Smooth muscle cell of the brain vasculature (primary cell): Measurements from ENCODE around the gene DGCR2.

Source experiments
- DNase-seq: peaks from one replicate; pipeline ENCODE4 v3.0.0-alpha.2; 2012; ENCODE audit warnings: low read depth, low spot score

DGCR2 gene

DNA sequence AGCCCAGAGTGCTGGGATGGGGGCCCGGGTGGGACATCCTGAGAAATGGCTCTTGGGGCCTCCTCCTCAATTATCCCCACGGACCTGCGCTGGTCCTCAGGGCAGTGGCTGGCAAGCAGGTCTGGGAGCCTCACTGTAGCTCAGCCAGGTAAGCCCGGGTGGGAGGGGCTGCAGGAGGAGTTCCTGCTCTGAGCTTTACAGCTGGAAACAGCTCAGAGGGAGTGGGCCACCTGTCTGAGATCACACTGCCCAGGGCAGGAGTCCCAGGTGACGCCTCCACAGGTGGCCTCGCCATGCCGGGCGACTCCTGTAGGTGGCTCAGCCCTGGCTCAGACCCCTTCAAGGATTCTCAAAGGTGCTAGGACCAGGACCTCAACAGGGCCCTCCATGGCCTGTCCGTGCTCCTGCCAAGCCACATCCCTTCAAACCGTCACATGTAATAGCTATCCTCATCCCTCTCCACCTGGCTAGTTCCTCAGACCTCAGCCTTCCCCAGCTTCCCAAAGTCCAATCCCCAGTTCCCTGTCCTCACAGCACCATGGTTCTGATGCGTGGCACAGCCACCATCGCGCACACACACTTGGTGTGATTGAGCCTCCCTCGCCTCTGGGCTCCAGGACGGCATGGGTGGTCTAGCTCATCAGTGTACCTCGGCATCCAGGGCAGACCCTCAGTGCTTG, 5.3 kb upstream of the DGCR2 start:
- DNase-seq: no peak

DNA sequence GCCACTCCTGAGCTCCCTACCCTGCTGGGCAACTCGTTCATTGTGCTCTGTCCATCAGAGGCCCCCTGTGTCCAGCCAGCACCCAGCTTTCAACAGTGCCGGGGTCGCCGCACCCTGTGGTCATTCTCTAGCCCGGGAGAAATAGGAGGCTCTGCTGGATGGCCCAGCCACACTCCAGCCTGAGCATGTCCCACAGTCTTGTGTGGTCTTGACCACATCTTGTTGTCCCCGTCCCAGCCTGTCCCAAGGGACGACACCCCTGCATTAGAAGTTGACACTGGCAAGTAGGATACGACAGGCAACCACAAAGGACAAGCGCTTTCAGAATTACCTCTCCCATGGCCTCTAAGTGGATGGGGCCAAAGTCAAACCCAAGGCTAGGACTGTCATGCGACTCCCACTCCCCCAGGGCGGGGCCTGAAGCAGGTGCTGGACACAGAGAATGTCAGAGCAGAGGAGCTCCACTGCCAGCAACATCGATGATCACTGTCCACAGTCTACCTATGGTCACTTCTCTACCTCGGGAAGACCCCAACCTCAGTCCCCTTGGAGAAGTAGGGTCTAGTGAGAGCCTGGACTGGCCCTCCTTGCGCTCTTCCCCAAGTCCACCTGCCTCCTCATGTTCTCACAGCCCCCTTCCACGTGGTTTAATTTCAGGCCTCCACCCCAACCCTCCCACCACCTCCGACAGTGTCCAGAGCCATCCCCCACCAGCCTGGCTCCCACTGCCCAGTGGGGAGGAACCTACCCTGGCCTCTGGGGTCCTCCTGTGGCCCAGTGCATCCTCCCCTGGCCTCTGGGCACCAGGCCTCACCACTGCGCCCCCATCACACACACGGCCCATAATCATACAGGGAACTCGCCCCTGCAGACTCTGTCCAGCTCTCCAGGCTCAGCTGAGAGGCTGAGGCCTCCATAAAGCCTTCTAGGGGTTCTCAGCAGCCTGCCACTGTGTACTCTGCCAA, 4.4 kb upstream of the DGCR2 start:
- no peak for DNase-seq

- no peak for DNase-seq
These were observed 3.5 kb upstream of the DGCR2 start for GRCh38 chr22:19125474-19126308.

GRCh38 chr22:19125011-19125410, 2.8 kb upstream of the DGCR2 start:
- DNase-seq: no peak

GRCh38 chr22:19124377-19124776, 2.2 kb upstream of the DGCR2 start:
- no peak for DNase-seq

DNA sequence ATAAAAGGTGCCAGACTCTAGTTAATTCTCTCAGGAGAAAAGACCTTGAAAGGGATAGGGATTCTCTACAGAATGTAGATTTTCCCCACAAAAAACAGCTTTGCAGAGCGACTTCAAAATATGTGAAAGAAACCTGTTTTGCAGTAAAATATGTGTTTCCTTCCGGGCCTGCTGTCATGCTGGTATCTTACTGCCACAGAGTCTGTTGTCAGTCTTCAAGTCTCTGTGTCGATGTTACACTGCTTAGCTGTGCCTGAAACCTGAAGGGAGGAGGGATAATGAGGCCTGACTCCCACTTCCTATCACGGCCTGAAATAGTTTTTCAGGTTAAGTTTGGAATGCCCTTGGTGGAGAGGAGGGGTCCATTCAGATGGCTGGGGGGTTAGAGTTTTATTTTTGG, 1.7 kb upstream of the DGCR2 start:
- no peak for DNase-seq

DNA sequence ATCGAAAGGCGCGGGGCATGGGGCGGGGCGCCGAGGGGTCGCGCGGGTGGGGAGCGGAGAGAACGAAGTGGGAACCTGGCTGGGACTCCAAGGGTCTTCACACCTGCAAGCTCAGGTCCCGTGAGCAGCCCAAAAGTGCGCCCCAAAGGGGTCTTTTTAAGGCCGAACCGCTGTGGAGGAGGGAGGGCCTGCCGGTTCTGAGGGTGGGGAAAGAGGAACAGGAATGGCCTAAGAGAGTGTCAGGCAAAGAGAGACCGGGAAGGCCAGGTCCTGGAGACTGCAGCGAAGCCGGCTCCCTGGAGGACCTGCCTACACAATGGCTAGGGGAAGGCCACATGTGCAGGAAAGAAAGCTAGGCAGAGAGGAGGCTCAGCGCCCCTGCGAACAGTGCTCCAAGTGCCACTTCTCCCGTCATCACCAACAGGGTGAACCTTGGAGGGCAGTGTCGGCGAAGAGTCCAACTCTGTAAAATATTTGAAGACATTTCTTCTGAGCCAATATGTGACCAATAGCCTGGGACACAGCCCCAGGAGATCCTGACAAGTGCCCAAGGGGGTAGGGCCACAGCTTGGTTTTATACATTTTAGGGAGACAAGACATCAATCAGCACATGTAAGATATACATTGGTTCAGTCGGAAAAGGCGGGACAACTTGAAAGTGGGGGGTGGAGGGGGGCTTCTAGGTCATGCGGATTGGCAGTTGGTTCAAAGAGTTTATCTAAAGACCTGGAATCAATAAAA, 710 bp upstream of the DGCR2 start:
- no peak for DNase-seq

- DNase-seq: no peak
These were observed 525 bp downstream of the DGCR2 start for GRCh38 chr22:19121631-19122142.

DNA sequence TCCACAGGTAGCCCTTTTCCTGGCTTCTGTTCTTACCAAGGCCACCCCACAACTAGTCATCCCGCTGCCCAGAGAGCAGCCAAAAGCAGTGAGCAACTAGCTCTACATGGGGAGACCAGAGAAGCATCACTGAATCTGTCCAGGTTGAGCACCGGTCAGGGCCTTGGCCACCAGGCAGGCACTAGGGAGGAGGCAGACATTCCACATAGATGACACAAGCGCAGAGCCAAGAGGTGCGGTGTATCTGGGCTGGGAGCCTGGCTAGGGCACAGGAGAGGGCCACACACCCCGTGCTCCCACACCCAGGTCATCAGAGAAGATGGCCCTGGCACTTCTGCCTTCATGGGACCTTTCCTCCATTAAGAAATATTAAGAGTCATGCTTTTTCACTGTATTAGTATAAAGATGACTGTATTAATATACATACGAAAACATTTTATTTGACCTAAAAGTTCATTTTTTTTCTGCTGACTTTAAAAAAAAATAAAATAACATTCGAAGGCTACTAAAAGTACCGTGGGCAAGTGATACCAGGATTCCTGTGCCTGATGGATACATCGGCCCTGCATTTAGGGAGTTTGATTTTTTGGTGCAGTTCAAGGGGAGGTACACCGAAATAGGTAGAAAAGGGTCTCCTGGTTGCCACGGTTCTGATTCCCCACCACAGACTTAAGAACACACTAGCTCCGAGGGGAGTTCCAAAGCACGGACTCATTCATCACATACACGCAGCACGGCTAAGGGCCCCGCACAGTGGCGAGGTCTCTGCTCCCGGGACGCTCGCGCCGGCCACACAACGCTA, 1.2 kb downstream of the DGCR2 start:
- DNase-seq: no peak

GRCh38 chr22:19119949-19120348, 2.3 kb downstream of the DGCR2 start:
- no peak for DNase-seq

DNA sequence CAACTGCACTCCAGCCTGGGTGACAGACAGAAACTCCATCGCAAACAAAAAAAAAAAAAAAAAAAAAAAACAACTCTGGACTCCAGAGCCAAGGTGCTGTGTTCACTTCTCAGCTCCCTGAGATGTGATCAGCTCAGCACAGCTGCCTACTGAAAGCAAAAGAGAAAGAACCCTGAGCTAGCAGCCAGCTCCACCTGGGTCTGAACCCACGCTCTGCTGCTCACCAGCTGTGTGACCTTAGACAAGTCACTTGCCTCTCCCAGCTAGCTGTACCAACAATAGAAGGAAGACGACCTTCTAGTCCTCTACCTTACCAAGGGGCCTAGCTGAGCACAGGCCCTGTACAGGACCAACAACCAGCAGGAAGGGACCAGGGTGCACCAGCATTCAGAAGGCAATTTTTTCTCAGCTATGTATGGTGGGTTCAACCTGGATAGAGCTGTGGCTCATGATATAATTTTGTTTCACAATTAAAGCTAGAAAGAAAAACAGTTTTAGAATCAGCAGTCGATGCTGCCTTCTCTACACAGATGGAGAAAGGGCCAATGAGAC, 3.8 kb downstream of the DGCR2 start:
- DNase-seq: no peak

GRCh38 chr22:19117111-19117512, 5.1 kb downstream of the DGCR2 start:
- no peak for DNase-seq

- DNase-seq: no peak
These were observed 6.6 kb downstream of the DGCR2 start for GRCh38 chr22:19115628-19116027.

GRCh38 chr22:19114984-19115552, 7.1 kb downstream of the DGCR2 start:
- no peak for DNase-seq

GRCh38 chr22:19113429-19113828, 8.8 kb downstream of the DGCR2 start:
- DNase-seq: no peak

GRCh38 chr22:19111584-19111983, 10.6 kb downstream of the DGCR2 start:
- no peak for DNase-seq

GRCh38 chr22:19111140-19111539, 11.1 kb downstream of the DGCR2 start:
- no peak for DNase-seq

DNA sequence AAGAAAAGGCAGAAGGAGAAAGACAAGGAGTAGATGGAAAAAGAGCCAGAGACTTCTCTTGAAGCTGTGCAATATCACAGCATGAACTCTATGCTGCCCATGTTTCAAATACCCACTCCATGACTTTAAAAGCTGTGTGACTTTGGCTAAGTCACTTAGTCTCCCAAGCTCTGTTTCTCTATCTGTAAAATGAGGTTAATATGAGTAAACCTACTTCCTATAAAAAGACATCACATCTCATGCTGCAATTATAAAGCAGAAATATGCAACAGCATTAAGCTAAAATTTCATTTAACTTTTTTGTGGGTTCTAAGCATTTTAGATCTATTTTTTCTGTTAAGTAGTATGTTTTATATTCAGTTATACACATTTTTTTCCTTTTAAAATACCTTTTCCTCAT, 11.6 kb downstream of the DGCR2 start:
- DNase-seq: no peak

DNA sequence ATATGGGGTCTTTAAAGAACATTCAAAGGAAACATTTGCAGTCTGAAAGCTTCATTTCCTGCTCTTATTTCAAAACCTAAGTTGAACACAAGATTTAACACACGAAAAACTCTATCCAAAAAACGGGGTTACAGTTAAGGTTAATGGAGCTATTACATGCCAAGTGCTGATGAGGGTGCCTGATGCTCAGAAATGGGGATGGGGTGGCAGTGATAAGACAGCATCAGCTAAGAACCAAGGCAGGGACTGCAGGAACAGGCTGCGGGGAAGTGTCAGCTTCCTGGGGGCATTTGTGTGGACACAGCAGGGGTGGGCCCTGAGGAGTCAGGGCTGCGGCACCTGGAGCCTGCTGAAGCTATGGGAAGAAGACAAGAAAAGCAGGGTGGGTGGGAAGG, 12.2 kb downstream of the DGCR2 start:
- no peak for DNase-seq
